ENCODE data around the gene RAB27A. TPM values are rescaled to one million over a fixed set of nuclear protein-coding genes. Genes with fewer than 3 reads are reported as not detected.
"Not testable (repeated sequence)": the region's sequence is repeated elsewhere in the genome, so short reads cannot be mapped to it uniquely, and the experiment has no call there.

The RAB27A gene
- polyA plus RNA-seq, 5 donors = 30.0 to 45.9 (median 36.8) TPM

GRCh38 chr15:55283379-55284147 lies 6.0 kb downstream of the RAB27A start:
- DNase-seq = no peak

GRCh38 chr15:55282284-55282833 lies 7.3 kb downstream of the RAB27A start:
- DNase-seq = no peak

DNA sequence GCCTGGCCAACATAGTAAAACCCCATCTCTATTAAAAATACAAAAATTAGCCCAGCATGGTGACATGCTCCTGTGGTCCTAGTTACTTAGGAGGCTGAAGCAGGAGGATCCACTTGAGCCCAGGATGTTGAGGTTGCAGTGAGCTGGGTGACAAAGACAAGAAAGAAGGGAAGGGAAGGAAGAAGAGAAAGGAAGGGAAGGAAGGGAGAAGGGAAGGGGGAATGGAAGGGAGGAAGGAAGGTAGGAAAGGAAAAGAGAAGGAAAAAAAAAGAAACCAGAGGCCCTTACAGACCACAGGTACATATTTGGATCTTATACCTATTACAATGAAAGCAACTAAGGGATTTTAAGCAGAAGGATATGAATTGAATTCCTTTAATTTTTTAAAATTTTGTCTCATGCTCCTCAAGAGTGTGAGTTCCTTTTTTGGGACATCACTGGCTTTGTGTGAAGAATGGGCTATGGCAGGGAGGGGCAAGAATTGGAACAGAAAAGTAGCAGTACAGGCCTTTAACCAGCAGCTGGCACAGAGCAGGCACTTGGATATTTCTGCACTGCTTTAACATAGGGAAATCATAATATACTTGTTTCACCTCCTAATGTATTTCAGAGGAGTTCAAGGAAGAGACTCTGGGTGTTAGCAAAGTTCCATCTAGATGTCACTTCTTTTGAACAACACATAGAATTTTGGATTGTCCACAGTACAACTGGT lies 7.9 kb downstream of the RAB27A start:
- DNase-seq = no peak

DNA sequence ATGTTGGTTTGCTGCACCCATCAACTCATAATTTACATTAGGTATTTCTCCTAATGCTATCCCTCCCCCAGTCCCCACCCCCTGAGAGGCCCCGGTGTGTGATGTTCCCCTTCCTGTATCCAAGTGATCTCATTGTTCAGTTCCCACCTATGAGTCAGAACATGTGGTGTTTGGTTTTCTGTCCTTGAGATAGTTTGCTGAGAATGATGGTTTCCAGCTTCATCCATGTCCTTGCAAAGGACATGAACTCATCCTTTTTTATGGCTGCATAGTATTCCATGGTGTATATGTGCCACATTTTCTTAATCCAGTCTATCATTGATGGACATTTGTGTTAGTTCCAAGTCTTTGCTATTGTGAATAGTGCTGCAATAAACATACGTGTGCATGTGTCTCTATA lies 9.0 kb downstream of the RAB27A start:
- not testable (repeated sequence) for DNase-seq

- DNase-seq = no peak
Measured at GRCh38 chr15:55279746-55280351, 9.8 kb downstream of the RAB27A start.

GRCh38 chr15:55279100-55279745 lies 10.4 kb downstream of the RAB27A start:
- DNase-seq = no peak

GRCh38 chr15:55277715-55278114 lies 11.9 kb downstream of the RAB27A start:
- DNase-seq = no peak

GRCh38 chr15:55277116-55277564 lies 12.5 kb downstream of the RAB27A start:
- no peak for DNase-seq

DNA sequence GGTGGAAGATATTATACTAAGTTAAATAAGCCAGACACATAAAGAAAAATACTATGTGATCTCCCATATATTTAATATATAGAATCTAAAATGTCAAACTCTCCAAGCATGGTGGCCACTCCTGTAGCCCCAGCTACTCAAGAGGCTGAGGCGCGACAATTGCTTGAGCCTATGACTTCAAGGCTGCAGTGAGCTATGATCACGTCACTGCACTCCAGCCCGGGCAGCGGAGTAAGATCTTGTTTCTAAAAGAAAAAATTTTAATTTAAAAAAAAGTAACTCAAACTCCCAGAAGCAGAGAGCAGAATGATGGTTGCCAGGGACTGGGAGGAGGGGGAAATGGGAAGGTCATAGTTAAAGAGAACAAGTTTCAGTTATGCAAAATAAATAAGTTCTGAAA lies 13.3 kb downstream of the RAB27A start:
- DNase-seq = no peak

DNA sequence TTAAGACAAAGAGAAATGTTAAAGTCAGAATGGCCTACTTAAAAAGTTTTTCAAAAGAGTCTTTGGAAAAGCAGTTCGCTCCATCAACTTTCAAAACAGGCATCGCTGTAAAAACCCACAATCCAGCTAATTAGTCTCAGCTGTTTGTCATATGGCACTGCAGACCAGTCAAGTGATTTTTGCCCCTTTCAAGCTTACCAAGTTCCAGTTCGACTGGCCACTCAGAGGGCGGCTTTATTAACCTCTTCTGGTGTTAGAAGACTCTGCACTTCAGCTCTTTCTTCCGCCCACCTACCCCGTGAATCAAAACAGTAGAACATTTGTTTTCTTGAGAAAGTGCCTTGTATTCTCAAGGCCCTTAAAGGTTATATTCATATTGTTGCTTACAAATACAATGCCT lies 19.3 kb downstream of the RAB27A start:
- no peak for DNase-seq

DNA sequence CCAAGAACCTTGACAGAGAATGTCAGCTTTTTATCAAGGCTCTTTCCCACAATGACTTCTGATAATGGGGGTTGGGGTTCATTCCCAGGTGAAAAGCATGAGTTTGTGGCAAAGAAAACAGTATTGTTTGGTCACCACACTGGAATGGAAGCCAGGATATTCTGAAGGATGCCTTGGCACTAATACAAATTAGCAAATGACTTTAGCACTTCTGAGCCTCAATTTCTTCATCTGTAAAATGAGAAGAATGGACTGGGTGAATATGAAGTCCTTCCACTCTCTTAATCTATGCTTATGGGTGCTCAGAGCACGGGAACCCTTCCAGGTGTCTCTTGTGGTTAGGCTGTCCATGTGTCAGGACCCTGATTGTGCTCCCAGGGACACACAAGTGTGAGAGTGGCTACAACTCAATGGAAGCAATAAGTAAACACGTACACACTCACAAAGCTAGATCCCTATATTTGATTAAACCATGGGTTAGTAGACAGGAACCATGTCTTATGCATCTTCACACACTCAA lies 21.4 kb downstream of the RAB27A start:
- no peak for DNase-seq

DNA sequence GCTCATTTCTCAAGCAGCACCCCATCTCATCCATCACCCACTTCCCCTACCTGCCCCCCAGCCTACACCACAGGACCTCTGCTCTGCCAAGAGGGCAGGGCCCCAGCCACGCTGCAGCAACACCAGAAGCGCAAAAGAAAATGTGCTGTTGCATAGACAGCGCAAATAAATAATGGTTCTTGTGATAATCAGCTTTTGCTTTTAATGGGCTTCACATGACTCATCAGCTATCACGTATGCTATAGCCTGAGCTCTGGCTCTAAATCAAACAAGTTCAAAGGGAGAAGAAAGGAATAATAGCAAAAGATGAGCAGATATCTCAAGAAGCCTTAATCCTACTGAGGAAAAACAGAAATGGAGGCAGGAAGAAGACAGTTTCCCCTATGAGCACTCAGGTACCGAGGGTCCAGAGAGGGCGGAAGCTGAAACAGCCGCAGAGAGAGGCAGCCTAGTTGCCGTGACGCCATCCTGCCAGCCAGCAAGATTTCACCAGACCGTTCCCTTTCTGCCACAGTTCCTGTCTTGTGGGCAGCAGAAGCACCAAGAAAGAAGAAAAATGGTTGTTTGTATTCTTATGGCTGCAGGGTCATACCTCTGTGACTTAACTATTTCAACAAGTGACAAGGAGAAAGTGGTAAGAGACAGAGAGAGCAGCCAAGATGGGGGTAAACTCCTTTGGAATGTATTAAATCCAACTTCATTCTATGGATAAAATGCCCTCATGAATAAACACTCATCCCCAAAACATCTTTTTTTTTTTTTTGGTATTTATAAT lies 22.0 kb downstream of the RAB27A start:
- no peak for DNase-seq

GRCh38 chr15:55266547-55266946 lies 23.1 kb downstream of the RAB27A start:
- no peak for DNase-seq

GRCh38 chr15:55260562-55261131 lies 29.0 kb downstream of the RAB27A start:
- no peak for DNase-seq

GRCh38 chr15:55257938-55258337 lies 31.7 kb downstream of the RAB27A start:
- DNase-seq = no peak

DNA sequence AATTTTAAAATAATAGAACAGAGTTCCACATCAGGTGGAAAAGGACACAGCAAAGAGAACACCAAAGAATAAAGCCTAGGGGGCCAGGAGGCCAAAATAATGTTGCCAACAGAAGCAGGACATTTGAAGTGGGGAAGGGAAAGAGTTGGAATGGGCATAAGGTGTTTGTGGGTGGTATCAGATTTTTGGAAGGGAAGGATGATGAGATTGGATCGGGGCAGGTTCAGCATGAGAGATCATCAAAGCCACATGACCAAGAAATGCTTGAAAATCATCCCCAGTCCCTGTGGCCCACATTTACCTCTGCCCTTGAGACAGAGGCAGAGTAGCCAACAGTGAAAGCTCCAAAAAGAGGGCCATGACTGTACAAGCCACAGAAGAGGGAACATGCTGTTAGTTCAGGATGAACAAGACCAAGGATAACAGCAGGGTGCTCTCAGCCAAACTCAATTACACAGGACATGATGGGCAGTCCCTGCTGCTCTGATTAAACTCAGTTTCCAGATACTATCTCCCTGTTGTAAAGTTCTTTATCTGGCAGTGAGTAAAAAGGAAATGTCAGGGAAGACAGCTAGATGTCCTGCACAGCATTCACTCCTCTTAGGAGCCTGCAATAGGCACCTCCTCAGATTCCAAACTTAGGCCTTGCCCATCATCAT lies 32.5 kb downstream of the RAB27A start:
- no peak for DNase-seq

DNA sequence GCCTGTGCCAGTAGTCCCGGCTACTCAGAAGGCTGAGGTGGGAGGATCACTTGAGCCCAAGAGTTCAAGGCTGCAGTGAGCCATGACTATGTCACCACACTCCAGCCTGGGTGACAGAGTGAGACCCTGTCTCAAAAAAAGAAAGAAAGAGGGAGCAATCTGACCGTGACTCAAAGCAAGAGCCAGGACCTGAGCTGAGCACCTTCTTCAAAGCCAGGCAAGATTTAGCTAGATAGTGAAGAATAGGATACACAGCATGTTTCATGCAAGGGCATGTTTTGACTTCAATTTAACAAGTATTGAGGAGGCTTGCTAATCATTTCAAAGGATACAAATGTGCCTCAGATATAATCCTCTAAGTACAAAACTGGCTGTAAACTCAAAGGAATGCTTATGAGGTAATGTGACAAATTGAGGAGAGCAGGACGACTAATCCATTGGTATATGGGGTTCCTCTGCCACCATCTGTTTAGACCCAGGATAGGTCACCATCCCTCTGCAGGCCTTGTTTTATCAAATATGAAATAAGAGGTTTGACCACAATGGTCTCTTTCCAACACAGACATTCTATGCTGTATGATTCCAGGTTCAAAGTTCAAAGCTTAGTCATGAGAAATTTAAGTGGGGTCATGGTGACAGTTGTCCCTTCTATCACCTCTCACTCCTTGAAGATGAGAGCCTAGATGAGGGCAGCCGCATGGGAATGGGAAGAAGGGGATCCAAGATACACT lies 33.2 kb downstream of the RAB27A start:
- no peak for DNase-seq

GRCh38 chr15:55255714-55256113 lies 33.9 kb downstream of the RAB27A start:
- no peak for DNase-seq
